LNCAP (cell line): ENCODE results near the gene ANKFY1.

Experiments
- TF ChIP-seq, protein P1 (sequence below): fragments of 450-650 bp; IDR thresholded peaks from 2 replicates; pipeline ENCODE4 v1.5.1; 2017; ENCODE audit warnings: mild to moderate bottlenecking

Gene ANKFY1

DNA sequence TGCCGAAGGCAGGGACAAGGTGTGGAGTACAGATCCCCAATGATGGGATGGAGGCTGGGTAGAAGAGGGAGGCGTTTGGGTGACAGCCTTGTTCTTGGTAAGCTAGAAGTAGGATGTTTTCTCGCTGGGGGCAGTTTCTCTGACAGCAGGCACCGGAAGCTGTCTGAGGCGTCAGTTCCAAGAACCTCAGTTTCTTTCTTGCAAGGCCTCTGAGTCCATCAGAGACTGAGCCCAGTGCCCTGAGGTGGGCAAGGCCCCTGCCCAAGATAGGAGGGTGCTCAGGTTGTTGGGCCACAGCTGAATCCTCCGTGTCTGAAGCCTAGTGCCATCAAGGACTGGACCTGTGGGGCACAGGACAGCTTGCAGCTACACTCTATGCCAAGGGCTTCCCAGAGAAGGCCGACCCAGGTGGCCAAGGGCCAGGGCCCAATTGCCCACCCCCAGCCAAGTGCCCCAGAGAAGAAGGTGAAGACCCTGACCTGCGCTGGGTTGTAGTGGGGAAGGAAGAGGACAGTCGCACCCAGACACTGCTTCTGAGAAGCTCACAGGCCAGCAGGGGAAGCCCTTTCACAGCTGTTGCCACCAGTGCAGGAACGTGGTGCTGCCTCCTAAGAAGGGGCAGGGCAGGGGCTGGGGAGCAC is 107.7 kb downstream of the ANKFY1 start:
- TF ChIP-seq, protein P1, sequence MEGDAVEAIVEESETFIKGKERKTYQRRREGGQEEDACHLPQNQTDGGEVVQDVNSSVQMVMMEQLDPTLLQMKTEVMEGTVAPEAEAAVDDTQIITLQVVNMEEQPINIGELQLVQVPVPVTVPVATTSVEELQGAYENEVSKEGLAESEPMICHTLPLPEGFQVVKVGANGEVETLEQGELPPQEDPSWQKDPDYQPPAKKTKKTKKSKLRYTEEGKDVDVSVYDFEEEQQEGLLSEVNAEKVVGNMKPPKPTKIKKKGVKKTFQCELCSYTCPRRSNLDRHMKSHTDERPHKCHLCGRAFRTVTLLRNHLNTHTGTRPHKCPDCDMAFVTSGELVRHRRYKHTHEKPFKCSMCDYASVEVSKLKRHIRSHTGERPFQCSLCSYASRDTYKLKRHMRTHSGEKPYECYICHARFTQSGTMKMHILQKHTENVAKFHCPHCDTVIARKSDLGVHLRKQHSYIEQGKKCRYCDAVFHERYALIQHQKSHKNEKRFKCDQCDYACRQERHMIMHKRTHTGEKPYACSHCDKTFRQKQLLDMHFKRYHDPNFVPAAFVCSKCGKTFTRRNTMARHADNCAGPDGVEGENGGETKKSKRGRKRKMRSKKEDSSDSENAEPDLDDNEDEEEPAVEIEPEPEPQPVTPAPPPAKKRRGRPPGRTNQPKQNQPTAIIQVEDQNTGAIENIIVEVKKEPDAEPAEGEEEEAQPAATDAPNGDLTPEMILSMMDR: no peak

DNA sequence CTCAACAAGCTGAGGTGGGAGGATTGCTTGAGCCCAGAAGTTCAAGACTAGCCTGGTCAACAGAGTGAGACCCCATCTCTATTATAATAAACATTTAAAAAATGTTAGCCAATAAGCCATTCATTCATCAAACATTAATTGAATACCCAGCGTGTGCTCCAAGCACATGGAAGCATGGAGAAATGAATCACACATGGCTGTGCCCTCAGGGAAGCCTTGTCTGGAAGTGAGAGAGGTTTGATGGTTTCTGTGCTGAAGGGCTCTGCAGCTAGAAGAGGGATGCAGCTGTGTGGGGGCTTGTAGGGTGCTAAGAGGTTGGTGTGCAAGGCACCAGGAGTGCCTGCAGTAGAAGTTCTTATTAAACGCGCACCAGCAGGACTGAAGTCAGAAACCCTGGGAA is 109.6 kb downstream of the ANKFY1 start:
- TF ChIP-seq, protein P1: no peak

DNA sequence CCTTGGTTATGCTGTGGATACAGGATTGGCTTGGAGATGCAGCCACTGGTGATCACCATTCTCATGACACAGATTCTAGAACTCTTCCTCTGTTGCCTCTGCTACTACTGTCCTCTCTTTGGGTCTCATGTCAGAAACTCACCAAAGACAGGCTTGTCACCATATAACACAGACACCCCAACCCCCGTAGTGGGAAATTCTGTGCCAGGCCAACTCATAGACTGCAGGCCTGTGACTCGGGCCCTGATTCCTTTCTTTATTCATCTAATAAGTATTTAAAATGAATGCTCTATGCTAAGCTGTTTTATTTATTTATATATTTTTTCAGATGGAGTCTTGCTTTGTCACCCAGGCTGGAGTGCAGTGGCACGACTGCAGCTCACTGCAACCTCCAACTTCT is 111.3 kb downstream of the ANKFY1 start:
- TF ChIP-seq, protein P1: no peak

DNA sequence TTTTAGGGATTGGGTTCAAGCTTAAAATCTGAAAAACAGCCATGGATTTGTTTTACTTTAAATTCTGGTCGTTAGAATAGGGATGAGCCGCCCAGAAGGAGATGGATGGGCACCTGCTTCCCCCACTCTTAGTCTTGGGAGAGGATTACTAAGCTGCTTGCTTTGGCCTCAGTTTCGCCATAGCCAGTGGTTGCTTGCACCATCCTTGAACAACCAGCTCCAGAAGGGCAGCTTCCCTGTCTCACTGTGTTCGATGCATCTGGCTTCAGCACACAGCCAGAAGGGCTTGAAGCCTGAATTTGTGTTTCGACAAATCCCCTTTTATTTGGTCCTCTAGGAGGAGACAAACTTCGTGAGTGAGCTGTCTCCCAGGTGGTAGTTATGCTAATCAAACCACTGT is 113.7 kb downstream of the ANKFY1 start:
- TF ChIP-seq, protein P1: no peak

DNA sequence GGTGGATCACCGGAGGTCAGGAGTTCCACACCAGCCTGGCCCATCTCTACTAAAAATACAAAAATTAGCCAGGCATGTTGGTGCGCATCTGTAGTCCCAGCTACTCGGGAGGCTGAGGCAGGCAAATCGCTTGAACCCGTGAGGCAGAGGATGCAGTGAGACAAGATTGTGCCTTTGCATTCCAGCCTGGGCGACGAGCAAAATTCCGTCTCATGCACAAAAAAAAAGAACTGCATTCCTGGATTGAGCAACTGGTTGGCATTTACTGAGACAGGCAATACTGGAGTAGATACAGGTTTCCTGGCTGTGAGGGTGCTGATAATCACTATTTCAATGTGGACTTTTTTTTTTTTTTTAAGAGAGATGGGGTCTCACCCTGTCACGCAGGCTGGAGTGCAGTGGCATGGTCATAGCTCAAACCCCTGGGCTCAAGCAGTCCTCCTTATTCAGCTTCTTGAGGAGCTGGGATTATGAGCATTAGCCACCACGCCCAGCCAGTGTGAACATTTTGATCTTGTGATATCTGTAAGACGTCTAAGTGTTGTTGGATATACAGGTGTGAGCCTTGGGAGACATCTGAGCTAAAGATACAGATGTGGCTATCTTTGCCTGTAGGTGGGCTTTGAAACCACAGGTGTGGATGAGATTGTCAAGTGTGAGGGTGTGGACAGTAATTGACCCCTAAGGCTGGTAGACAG is 115.0 kb downstream of the ANKFY1 start:
- TF ChIP-seq, protein P1: no peak

DNA sequence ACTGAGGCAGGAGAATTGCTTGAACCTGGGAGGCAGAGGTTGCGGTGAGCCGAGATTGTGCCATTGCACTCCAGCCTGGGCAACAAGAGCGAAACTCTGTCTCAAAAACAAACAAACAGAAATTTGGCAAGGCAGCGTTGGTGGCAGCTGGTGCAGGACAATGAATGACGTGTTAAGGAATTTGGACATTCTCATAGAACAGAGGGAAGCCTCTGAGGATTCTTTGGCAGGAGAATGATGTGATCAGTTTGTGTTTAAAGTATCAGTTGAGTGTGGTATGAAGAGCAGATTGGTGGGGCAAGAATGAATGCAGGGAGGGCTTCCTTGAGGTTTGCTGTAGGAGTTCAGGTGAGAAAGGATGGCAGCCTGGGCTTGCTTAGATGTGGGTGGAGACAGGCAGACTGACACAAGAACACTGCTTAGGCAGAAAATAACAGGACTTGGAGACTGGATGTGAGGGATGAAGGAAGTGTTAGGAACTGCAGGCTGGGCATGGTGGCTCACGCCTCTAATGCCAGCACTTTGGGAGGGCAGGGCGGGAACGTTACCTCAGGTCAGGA is 115.9 kb downstream of the ANKFY1 start:
- TF ChIP-seq, protein P1: no peak

DNA sequence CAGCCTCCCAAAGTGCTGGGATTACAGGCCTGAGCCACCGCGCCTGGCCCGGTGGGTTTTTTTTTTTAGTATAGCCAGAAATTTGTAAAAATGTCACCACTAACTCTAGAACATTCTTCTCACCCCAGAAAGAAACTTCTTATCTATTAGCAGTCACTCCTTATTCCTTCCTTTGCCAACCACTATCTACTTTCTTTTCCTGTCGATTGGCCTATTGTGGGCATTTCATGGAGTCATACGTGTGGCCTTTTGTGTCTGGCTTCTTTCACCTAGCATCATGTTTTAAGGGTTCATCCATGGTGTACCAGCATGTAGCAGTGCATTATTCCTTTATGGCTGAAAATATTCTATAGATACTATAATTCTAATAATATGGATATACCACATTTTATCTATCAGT is 117.1 kb downstream of the ANKFY1 start:
- TF ChIP-seq, protein P1: no peak
